Ovary (tissue), 3 donors: Measurements from ENCODE around the gene MIF4GD.

Experiments used
- CTCF ChIP-seq, 3 donors: fragments of 450-650 bp in 2 of 3; fragments of 200-600 bp in 1 of 3; IDR thresholded peaks; one replicate each; pipeline versions ENCODE4 v1.5.1 to v1.8.0; 2016 to 2022; ENCODE audit warnings: antibody characterized with exemption in 3 of 3, mild to moderate bottlenecking in 1 of 3
- EP300 ChIP-seq: sonication (generic); formaldehyde crosslinking; IDR thresholded peaks from one replicate; pipeline ENCODE4 v1.6.1; 2017; ENCODE audit warnings: antibody characterized with exemption
- POLR2A ChIP-seq: fragments of 450-650 bp; IDR thresholded peaks from one replicate; pipeline ENCODE4 v1.6.1; 2017; ENCODE audit warnings: antibody characterized with exemption, mild to moderate bottlenecking, moderate library complexity
- donor health status: DM: no; HTN: no; CAD: no.

- TF ChIP-seq POLR2A (no peak), CTCF (IDR thresholded peaks at IDR 0.05) (no peak), EP300 (no peak)
Measured at GRCh38 chr17:75239778-75240393, 31.1 kb downstream of the MIF4GD start.
